ENCODE results near the gene DYNC1H1.

The DYNC1H1 gene

GRCh38 chr14:102005336-102005735, 41.0 kb downstream of the DYNC1H1 start:
- no peak for DNase-seq

GRCh38 chr14:102007916-102008418, 43.6 kb downstream of the DYNC1H1 start:
- no peak for DNase-seq

- DNase-seq, result no peak
Observed at GRCh38 chr14:102008891-102009290, 44.5 kb downstream of the DYNC1H1 start.

- DNase-seq, result no peak
Observed at GRCh38 chr14:102011631-102012030, 47.3 kb downstream of the DYNC1H1 start.

- DNase-seq, result no peak
Observed at GRCh38 chr14:102012336-102012735, 48.0 kb downstream of the DYNC1H1 start.

GRCh38 chr14:102013669-102014200, 49.4 kb downstream of the DYNC1H1 start:
- no peak for DNase-seq

- no peak for DNase-seq
Observed at GRCh38 chr14:102015045-102015685, 50.8 kb downstream of the DYNC1H1 start.

- no peak for DNase-seq
Observed at GRCh38 chr14:102015771-102016170, 51.4 kb downstream of the DYNC1H1 start.

- DNase-seq, result no peak
Observed at GRCh38 chr14:102016420-102017090, 52.2 kb downstream of the DYNC1H1 start.

- no peak for DNase-seq
Observed at GRCh38 chr14:102018251-102018650, 53.9 kb downstream of the DYNC1H1 start.

- DNase-seq, result no peak
Observed at GRCh38 chr14:102019006-102019540, 54.7 kb downstream of the DYNC1H1 start.

- DNase-seq, result no peak
Observed at GRCh38 chr14:102020058-102020971, 55.9 kb downstream of the DYNC1H1 start.

GRCh38 chr14:102026934-102027333, 62.6 kb downstream of the DYNC1H1 start:
- DNase-seq, result no peak

GRCh38 chr14:102027951-102028350, 63.6 kb downstream of the DYNC1H1 start:
- DNase-seq, result no peak

- no peak for DNase-seq
Observed at GRCh38 chr14:102028733-102029132, 64.4 kb downstream of the DYNC1H1 start.

GRCh38 chr14:102029956-102030355, 65.6 kb downstream of the DYNC1H1 start:
- no peak for DNase-seq

- no peak for DNase-seq
Observed at GRCh38 chr14:102033241-102033640, 68.9 kb downstream of the DYNC1H1 start.

GRCh38 chr14:102034301-102034700, 69.9 kb downstream of the DYNC1H1 start:
- no peak for DNase-seq

- no peak for DNase-seq
Observed at GRCh38 chr14:102035914-102036313, 71.5 kb downstream of the DYNC1H1 start.

GRCh38 chr14:102037686-102038085, 73.3 kb downstream of the DYNC1H1 start:
- DNase-seq, result no peak

GRCh38 chr14:102039157-102039556, 74.8 kb downstream of the DYNC1H1 start:
- DNase-seq, result no peak

GRCh38 chr14:102040153-102040552, 75.8 kb downstream of the DYNC1H1 start:
- DNase-seq, result no peak

- DNase-seq, result no peak
Observed at GRCh38 chr14:102042699-102043098, 78.3 kb downstream of the DYNC1H1 start.

Measured in NCI-H1105 treated with DMSO at 0.1 percent for 48 hours (cell line).